ENCODE results near the gene MICAL2.

GRCh38 chr11:12280199-12280837, 169.9 kb downstream of the MICAL2 start:
- TF ChIP-seq CTCF (IDR thresholded peaks at IDR 0.05) (no peak), POLR2A (IDR thresholded peaks at IDR 0.05) (no peak)
